Hematopoietic multipotent progenitor cell (in vitro differentiated cells): ENCODE data around the gene WNT8B. TPM values are rescaled to one million over a fixed set of nuclear protein-coding genes. Genes with fewer than 3 reads are reported as not detected.

ENCODE experiments used
- DNase-seq, 3 donors: peaks; one replicate each; pipeline ENCODE4 v3.0.0-alpha.2; 2011 to 2015; ENCODE audit warnings: low read depth in 2 of 3, low spot score in 2 of 3
- total RNA-seq: library from RNA; depleted of rRNA; stranded (reverse); fragments of >200 nt; gene quantifications from one replicate; pipeline ENCODE4 v1.2.3, GENCODE V29; 2012

Gene WNT8B, protein sequence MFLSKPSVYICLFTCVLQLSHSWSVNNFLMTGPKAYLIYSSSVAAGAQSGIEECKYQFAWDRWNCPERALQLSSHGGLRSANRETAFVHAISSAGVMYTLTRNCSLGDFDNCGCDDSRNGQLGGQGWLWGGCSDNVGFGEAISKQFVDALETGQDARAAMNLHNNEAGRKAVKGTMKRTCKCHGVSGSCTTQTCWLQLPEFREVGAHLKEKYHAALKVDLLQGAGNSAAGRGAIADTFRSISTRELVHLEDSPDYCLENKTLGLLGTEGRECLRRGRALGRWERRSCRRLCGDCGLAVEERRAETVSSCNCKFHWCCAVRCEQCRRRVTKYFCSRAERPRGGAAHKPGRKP
- not detected for total RNA-seq

DNA sequence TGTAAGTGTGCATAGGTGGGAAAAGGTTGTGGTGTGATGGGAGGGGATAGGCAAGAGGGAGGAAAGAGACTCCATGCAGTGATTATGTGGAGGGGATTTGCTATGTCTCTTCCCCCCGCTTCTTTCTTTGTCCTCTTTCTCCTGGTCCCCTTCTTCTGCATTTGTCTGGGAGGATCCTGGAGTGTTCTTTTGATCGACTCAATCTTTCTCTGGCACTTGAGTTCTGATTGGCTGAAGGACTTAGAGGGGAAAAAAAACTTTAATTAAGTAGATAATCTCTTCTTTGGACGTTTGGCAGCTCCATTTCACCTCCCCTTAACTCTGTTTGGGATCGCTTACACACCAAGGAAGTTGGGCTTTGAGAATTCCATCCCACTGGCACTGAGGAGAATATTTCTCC is at the start of gene WNT8B:
Gene WNT8B (plus strand): TSS at position 301 of the 400 bp plus-strand sequence. CDS start 160 bp downstream, outside the sequence.
- DNase-seq = no peak

- no peak for DNase-seq
Measured at GRCh38 chr10:100413173-100413572, 49.6 kb upstream of the WNT8B start.

- no peak for DNase-seq
Measured at GRCh38 chr10:100419911-100420449, 42.8 kb upstream of the WNT8B start.

DNA sequence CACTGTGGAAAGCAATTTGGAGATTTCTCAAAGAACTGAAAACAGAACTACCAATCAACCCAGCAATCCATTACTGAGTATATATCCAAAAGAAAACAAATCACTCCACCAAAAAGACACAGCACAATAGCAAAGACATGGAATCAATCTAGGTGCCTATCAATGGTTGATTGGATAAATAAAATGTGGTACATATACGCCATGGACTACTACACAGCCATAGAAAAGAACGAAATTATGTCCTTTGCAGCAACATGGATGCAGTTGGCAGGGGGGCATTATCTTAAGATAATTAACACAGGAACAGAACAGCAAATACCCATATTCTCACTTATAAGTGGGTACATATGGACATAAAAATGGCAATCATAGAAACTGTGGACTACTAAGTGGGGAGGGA is 35.4 kb upstream of the WNT8B start:
- DNase-seq = no peak

DNA sequence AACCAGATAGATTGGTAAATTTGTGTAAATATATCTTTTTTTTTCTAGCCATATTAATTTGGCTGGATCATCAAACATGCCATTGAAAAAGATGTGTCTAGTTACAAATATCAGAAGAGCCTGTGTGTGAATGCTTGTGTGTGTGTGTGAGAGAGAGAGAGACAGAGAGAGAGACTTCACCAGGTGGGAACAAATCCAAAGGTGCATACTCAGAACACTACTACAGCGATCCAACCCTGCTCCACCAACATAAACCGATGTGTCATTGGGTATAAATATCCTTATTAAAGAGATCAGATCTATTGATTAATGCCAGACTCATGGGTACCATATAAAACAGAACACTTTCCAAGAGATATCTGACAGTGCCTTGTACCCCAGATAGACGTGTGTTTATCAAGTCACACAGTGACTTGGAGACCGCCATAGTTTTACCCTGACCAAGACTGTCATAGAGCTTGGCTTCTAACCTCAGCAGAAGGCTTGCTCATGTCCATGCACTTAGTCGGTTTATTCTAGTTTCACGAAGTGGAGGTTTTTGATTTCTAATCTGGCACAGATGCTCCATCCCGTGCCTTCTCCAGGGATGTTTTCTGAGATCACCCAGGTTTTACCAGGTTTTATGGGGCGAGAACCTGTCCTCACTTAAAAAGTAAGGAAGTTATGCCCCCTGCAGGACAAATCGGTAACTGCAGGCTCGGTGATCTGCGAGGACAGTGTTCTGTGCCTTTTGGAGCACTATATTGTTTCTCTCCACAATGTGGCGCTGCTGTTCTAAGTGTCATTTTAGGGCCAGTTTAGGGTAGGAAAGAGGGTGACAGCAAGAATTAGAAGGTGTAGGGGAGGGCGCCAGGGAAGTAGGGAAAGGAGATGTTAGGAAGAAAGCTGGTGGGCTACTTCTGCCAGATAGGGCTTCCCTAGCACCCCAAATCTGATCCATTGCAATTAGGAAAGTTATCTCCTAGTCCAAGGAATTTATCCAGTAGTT is 29.3 kb upstream of the WNT8B start:
- DNase-seq = peak; percentile 90 to 97 (median 94)

DNA sequence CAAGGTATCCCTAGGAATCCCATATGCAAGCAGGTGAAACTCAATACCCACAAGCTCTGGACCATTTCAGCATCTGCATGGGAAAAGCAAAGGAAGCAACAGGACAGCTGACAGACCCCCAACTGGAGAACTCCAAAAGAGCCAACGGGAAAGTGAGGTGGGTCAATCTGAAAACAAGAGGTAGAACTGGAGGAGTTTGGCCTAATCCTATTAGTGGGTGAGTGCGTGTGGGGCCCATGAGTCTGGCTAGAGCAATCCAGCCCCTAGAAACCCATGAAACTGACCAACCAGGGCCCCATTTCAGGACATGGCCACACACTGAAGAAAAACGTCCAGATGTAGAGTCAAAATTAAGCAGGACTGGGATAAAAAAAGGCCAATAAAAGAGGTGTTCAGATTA is 26.6 kb upstream of the WNT8B start:
- no peak for DNase-seq

DNA sequence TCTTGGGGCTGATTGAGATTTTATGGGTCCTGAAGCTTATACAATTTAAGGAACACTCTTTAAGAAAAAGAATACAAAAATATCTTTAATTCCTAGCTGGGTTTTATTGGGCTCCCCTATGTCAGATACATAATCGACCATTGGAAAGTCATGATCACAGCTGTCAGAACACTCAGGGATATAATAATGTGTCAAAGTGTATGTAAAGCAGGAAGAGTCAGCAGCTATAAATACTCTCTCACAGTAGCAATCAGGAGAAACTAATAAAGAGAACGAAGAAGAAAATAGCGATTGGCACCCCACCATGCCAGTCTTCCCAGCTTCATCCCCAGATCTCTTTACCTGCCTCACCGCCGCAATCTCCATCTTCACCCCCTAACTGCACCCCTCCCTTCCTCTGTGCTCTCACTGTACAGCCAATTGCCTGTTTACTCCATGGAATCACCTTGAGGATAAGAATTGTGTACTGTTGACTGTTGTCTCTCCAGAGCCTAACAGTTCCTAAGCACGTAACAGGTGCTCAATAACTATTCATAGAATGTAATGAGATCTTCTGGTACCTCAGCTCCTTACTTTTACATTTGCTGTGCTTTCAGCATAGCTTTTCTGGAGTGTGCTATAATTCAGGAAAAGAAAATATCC is 24.0 kb upstream of the WNT8B start:
- DNase-seq = no peak

- no peak for DNase-seq
Measured at GRCh38 chr10:100442548-100442947, 20.3 kb upstream of the WNT8B start.

GRCh38 chr10:100446130-100446761 is 16.6 kb upstream of the WNT8B start:
- no peak for DNase-seq

- no peak for DNase-seq
Measured at GRCh38 chr10:100447663-100448062, 15.1 kb upstream of the WNT8B start.

DNA sequence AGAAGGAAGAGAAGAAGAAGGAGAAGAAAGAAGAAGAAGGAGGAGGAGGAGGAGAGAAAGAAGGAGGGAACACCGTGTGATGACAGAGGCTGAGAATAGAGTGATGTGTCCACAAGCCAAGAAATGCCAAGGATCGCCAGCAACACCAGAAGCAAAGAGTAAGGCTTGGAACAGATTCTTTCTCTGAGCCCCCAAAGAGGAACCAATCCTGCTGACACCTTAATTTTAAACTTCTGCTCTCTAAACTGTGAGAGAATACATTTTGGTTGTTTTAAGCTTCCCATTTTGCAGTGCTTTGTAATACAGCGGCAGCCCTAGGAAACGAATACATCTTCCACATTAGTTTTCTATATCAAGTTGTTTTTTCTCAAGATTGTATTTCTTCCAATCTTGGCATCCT is 13.9 kb upstream of the WNT8B start:
- peak in 1 of 3 donors; percentile 6 for DNase-seq

DNA sequence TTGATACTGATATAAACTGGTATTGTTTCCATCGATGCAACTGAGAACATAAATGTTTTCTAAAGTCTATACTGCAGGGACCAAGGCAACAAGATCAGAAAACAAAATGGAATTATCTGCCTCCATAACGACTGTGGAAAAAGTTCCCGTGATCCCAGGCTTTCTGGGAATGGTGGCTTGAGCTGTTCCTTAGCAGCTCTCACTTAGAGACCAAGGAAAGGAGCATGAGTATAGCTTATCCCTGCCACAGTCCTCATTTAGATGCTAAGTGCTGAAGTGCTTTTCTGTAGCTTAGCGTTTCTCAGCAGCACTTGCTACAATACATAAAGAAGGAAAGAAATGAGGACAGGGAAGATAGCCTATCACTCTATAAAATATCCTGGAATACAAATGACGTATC is 5.5 kb downstream of the WNT8B start:
- no peak for DNase-seq

DNA sequence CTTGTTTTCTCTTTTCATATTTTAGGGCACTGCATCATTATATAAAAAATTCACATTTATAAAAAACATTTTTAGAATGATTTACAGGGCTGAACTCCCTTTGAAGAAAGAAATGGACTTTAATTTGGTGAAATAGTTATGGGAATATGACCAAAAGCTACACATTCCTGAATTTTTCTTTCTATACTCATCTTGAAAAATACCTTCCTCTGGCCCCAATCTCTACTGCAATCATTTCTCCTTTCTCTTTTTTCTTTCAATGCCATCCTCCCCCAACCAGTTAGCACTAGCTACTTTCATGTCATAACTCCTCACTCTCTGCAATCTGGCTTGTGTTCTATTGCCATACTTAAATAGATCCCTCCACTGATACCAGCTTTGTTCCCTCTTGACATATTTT is 6.2 kb downstream of the WNT8B start:
- no peak for DNase-seq

GRCh38 chr10:100469756-100470155 is 6.9 kb downstream of the WNT8B start:
- DNase-seq = no peak

DNA sequence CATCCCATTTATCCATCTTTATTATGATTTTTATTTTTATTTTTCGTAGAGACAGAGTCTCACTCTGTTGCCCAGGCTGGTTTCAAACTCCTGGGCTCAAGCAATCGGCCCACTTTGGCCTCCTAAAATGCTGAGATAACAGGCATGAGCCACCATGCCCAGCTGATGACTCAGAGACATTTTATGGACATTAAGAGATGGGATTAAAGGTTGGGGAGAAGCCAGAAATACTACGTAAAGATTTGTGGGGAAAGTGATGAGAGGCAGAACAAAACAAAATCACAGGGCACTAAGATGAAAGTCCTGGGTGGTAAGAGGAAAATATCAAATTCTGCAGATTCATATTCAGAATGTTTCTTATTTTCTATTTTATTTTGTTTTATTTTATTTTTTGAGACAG is 7.6 kb downstream of the WNT8B start:
- no peak for DNase-seq

DNA sequence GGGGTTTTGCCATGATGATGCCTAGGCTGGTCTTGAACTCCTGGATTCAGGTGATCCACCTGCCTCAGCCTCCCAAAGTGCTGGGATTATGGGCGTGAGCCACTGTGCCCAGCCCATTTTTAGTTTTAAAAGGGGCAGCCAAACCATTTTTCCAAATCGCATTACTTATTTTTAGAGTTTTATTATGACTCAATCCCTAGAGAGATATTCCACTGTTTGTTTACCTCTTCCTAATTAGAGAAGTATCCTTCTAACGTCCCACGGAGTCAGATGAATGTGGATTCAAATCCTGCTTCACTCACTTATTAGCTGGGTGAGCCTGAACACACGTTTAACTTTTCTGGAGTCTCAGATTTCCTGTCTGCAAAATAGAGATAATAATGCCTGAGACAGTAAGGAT is 15.2 kb downstream of the WNT8B start:
- DNase-seq = no peak

DNA sequence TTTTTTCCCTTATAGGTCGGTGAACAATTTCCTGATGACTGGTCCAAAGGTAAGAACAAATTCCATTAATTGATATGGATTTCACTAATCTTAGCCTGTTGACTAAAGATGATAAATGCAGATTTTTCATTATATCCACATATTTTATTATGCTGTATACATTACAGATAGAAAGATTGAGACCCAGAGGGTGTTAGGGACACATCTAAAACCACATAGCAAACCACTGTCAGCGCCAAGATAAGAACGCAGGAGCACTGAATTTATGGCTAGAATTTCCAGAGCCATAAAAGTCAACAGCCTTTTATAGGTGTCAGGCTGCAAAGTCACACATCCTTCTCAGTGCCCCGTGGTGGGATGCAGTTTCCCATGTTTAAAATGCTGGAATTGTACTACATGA is 16.2 kb downstream of the WNT8B start:
- DNase-seq = no peak

DNA sequence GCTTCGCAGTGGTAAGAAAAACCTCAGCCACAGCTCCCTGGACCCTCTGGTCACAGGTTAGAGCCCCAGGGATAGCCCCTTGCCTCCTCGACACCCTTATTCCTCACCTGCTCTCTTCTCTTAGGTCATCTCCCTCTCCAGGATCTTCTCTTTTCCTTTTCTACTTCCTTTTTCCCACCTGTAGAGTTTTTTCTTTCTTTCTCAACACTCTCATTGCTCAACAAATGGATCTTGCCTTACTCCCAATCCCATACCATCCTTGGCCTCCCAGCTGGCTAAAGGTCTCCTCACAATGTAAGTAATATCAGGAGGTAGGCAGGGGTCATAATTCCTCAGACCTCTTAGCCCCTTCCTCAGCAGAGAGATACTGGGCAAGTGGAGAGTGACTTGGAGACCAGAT is 17.2 kb downstream of the WNT8B start:
- no peak for DNase-seq

DNA sequence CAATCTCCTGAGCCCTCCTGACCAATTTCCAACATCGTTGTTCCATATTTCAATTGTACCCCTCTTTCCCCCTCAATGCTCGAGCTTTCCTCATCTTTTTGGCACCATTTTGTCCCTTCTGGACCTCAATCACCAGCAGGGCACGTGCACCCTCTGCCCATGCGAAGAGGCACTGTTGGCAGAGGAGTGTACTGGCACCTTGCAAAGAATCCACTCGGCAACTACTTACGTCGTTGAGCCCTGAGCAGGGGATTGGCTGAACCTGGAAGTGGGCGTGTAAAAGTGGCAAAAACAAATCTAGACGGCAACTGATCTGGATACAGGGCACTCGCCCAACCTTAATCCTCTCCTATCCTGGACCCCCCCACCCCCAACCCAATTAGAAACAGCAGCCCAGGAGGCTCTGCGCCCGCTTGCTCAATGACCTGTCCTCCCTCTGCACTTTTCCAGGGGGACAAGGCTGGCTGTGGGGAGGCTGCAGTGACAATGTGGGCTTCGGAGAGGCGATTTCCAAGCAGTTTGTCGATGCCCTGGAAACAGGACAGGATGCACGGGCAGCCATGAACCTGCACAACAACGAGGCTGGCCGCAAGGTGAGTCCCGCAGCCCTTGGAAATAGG is 18.8 kb downstream of the WNT8B start:
- peak; percentile 86 to 96 (median 88) for DNase-seq
